ENCODE data around the gene MRPL20. TPM values are rescaled to one million over a fixed set of nuclear protein-coding genes. Genes with fewer than 3 reads are reported as not detected.
"Not testable (repeated sequence)": the region's sequence is repeated elsewhere in the genome, so short reads cannot be mapped to it uniquely, and the experiment has no call there.

MRPL20 gene
- total RNA-seq, 1 donor from 2014 or later, result 144 TPM

DNA sequence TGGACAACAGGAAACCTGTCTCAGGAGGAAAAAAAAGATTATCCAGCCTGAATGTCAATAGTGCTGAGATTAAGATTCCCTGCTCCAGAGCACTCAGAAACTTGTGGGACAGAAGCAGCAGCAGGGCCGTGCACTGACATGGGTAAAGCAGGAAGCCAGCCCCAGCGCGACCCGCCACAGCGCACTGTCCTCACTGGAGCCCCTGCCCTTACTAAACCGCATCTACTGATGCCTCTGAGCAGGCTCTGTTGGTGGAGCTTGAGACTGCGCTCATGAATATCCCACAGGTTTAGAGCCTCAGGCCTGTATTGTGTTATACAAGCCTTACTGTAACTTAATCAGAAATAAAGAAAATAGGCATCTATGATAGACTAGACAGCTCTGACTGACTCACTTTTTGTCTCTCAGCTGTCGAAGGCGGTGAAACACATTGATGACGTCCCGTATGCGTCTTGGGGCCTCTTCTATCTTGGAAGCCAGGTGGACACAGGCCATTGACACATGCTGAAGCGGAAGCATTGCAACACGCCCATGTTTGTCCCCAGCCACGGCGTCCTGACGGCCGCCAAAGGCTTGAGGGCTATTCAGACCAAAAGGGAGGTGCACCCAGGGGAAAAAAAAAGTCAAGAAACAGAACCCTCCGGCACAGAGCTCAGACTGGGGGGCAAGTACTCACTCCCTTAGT is 9.1 kb downstream of the MRPL20 start:
- intact Hi-C loops (cut with DNase I), result no loop called here
- no peak for DNase-seq
- ATAC-seq (ENCODE audit: poor library complexity), result no peak

DNA sequence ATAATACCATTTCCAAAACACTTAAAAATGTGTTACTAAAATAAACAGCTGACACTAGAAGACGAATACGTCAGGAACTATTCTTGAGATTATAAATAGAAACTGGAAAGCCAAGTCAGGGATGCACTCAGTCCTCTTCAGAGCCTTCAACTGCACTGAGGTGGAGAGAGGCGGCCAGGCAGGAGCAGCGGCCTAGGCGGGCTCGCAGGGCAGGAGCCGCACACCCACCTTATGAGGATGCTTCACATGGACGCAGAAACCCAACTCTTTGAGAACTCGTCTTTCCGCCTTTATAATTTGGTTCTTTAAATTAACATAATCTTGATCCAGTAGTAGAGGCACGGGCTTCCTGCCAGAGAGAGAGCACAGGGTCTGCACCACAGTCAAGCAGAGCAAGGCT is 11.9 kb downstream of the MRPL20 start:
- intact Hi-C loops (cut with DNase I), result no loop called here
- ATAC-seq (ENCODE audit: poor library complexity) (no peak), DNase-seq (no peak)

DNA sequence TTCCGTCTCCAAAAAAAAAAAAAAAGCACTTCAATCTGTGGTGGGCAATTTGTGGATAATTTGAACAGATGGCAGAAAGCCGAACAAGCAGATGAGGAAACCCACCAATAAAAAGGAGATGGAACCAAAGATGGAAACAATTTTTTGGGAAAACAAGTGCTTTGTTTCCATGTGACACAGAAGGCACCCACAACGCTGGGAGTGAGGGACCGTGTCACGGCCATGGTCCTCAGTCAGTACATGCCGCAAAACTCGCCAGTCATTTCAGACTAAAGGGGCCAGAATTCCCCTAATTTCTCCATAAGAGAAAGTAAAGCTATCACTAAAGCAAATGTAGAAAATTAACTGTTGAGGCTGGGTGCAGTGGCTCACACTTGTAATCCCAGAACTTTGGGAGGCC is 13.0 kb downstream of the MRPL20 start:
- intact Hi-C loops (cut with DNase I), result no loop called here
- ATAC-seq (ENCODE audit: poor library complexity) (no peak), DNase-seq (no peak)

DNA sequence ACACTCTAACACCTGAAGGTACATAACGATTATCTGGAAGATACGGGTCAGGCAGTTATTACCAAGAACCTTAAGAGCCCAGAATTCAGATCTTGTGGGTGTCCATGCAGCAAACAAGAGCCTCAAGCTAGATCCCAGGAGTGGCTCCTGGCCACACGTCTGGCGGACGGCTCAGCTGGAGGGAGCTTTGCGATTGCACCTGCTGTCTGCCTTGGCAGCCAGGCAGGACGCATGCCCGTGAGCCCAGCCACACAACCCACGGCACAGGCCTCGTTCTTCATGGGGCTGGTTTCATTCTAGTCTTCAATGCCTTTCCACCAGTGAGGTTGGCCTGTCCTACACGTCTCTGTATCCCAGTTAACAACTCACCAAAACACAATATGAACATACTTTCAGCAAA is 13.7 kb downstream of the MRPL20 start:
- intact Hi-C loops (cut with DNase I), result no loop called here
- DNase-seq, result no peak
- ATAC-seq (ENCODE audit: poor library complexity), result no peak

DNA sequence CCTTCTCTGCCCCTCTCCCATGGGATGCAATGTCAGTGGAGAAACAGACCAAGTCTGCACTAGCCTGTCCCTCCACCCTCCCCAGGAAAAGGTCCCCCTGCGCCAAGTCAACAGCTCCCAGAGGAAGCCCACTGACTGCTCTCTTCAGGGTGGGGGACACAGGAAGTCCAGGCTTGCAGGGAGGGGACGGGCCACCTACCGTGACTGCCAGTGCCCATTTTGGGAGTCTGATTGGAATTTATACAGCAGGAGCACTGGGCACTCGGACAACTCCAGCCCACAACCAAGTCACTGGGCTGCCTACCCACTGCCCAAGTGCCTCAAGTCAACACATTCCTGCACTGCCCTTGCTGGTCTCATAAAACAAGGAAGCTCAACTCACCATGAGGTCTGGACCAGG is 14.1 kb downstream of the MRPL20 start:
- ATAC-seq (ENCODE audit: poor library complexity) (no peak), DNase-seq (no peak)
- intact Hi-C loops (cut with DNase I), result no loop called here

DNA sequence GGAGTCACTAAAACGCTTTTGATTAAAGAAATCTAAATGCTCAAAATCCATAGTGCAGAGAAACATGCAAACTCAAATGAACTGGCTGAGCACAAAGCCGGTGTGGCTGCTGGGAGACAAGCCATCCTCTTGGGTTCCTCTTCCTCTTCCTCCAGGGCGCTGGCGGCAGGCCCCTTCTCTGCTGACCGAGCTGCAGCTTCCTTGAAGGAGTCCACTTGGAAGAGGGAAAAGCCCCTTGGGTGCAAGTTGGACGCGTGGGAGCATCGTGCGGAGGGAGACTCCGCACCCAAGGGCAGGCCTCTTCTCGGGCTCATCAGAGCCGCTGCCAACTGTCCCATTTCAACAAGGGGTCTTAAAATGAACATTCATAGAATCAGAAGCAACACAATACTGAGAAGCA is 15.9 kb downstream of the MRPL20 start:
- ATAC-seq (ENCODE audit: poor library complexity), result no peak
- peak; percentile 24 for DNase-seq
- intact Hi-C loops (cut with DNase I), result no loop called here

DNA sequence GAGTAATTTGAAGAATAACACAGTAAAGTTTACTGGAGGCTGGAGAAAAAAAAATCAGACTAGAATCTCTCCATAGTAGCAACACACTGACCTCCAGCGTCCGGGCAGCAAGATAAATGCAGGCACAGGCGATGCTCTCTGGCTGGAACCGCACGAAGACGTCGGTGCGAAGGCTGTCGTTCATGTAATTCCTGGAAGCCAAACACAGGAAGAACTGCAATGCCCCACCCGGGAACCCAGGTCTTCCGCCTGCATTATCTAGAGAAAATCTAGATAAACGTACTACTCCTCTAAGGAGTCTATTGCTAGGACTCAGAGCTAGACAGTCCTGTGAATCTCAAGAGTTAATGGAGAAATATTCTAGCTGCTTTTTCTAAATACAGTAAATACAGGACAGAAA is 16.4 kb downstream of the MRPL20 start:
- peak; percentile 21 for DNase-seq
- intact Hi-C loops (cut with DNase I), result no loop called here
- ATAC-seq (ENCODE audit: poor library complexity), result no peak

DNA sequence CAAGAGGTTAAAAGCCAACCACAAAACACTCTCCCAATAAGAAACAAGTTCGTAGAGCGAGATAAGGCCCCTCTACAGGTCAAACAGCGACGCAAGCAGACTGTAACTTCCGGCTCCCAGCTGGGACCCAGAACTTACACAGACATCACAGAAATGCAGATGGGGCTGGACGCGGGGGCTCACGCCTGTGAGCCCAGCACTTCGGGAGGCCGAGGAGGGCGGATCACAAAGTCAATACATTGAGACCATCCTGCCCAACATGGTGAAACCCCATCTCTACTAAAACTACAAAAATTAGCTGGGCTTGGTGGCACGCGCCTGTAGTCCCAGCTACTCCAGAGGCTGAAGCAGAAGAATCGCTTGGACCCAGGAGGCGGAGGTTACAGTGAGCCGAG is 19.0 kb downstream of the MRPL20 start:
- ATAC-seq (ENCODE audit: poor library complexity) (no peak), DNase-seq (no peak)
- intact Hi-C loops (cut with DNase I), result no loop called here

DNA sequence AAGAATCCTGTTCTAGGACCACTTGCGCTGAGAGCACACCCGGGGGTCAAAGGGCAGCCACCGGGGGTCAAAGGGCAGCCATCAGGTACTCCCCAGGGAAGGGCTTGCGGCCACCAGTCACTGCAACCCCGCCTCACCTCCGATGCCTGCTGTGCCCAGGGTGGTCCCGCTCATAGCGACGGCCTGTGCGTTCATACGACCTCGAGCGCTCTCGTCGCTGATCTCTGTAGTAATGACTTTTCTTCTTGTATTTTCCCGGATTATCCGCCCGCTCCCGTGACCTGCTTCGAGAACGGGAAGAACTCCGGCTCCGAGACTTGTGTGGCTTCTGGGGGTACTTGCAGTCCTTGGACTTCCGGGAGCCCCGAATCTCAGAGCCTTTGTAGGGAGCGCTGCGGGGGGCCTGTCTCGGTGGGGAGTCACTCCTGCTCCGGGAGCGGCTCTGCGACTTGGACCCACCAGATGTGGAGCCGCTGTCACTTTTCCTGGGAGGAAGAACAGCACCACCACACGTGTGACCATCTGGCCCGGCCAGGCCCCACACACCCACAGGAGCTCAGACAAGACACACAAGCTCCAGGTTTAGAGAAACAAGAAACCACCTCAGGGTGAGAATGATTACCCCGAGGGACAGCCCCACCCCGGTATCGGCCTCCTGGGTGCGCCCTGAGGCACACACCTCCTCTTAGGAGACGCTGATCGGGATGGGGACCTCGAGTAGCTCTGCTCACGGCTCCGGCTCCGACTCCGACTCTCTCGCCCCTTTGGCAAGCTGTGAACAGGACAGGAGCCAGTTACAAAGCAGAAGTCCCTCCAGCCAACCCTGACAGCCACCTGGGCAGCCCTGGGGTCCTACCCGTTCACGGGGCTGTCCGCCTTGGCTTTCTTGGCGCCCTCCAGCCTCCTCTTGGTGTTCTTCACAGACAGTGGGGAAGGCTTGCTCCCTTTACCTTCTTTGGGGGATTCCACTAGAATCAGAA is 19.7 kb downstream of the MRPL20 start:
- ATAC-seq (ENCODE audit: poor library complexity) (no peak), DNase-seq (no peak)
- intact Hi-C loops (cut with DNase I), result no loop called here

DNA sequence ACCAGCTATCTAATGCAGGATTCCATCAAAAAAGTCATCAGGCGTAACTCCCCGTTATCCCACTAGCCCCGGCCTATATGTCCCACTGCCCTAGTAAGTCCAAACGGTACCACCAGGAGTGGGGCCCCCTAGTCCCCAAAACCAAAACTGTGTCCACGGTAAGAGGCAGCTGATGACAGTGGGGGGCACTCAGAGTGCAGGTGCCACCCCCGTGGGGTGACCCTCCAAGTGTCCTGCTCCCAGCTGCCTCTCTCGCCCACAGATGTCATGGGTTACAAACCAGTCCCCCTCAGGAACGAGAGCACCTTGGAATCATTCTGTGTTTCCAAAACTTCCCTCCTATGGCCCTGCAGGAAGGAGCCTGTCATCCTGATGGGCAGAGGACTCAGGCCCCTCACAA is 21.2 kb downstream of the MRPL20 start:
- intact Hi-C loops (cut with DNase I), result no loop called here
- ATAC-seq (ENCODE audit: poor library complexity) (no peak), DNase-seq (no peak)

DNA sequence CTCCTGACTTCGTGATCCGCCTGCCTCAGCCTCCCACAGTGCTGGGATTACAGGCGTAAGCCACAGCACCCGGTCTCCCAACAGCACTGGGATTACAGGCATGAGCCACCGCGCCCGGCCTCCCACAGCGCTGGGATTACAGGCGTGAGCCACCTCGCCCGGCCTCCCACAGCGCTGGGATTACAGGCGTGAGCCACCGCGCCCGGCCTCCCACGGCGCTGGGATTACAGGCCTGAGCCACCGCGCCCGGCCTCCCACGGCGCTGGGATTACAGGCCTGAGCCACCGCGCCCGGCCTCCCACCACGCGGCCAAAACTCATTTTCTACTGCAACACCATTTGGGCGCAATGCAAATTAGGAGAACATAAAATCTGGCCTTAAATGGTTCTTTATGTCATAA is 21.8 kb downstream of the MRPL20 start:
- DNase-seq; intact Hi-C loops (cut with DNase I); ATAC-seq (ENCODE audit: poor library complexity): not testable (repeated sequence)

DNA sequence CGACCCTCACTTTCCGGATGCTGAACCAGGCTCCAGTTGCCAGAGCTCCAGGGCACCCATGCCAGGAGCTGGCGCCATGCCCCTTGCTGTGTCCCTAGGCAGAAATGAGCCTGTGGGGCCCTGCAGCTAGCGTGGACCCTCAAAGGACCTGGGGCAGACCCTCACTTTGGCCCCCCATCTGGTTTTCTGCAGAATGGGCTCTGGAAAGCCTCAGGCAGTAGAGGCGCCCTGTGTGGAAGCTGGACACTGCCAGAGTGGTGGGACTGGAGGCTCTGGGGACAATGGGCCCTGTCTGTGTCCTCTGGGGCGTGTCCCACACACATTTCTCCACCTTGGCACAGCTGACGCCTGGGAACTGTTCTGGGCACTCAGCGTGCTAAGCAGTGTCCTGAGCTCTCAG is 25.8 kb downstream of the MRPL20 start:
- ATAC-seq (ENCODE audit: poor library complexity) (no peak), DNase-seq (no peak)
- intact Hi-C loops (cut with DNase I), result no loop called here

DNA sequence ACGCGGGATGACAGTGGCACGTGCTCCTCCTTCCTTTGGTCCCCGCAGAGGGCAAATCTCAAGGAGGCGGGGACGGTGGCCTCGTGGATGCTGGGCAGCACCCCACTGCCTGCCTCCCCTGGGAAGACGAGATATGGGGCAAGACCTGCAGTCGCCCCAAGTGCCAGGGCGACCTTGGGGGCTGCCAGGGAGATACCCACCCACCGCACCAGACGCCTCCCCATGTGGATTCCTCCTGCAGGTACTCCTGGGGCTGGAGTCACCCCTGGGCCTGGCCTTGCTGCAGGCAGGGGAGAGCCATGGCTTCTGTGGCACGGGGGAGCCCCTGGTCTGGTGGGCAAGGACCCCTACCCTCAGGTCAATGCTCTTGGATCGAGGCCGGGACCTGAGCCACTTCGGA is 26.2 kb downstream of the MRPL20 start:
- no peak for ATAC-seq (ENCODE audit: poor library complexity)

DNA sequence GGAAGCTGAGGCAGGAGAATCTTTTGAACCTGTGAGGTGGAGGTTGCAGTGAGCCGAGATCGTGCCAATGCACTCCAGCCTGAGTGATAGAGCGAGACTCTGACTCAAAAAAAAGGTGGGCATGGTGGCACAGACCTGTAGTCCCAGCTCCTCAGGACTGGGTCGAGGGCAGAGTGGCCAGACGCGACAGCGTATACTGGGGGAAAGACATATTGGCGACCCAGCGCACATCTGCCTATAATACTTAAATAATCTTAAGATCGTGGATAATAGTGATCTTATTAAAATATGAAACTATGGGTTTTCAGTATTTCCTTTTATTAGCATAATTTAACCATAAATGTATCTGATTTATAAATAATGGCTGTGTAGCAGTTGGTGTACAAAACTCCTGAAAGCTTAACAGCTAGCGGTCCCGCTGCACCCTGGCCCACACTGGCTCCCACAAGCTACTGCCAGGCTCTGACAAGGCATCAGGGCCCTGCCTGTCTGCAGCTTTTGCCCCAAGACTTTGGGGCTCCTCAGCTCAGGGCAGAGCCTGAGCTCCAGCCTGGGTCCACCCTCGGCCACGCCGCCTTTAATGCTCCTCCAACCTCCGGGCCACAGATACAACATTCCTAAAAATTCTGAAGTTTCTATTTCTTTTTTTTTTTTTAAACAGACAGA is 29.4 kb downstream of the MRPL20 start:
- no peak for DNase-seq
- intact Hi-C loops (cut with DNase I), result loop anchor here (10.0 kb wide), 1 partner anchor 127 kb away; no protein-coding TSS in a partner anchor
- ATAC-seq (ENCODE audit: poor library complexity), result no peak

More for the DNA sequence above, 26.2 kb downstream of the MRPL20 start:
- intact Hi-C loops (cut with DNase I), result no loop called here
- DNase-seq, result no peak

DNA sequence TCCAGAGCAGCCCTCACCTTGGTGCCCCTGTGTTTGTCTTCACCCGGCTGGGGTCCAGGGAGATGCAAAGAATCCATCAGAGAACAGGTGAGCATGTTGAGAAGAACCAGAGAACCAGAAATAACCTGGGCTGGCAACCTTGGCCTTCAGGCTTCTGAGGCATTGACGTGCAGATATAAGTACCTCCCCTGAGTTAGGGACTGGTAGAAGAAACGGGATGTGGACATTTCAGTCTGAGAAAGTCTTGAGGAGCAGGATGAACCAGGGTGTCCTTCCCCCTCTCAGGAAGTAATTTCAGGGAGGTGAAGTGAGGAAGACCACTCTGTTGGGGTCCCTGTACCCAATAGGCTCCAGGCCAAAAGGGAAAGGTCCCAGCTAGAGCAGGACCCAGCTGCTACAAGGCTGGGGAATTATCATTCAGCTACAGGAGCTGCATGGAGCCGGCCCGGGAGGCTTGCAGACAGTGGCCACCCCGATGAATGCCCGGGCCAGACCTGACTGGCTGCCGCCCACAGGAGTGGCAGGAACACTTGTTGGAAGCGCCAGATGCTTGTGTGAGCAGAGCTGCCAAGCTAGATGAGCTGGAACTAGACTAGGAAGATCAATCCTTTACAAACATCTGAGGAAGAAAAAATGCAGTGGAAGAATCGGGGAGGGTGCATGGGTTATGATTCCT is 30.4 kb downstream of the MRPL20 start:
- ATAC-seq (ENCODE audit: poor library complexity), result no peak
- intact Hi-C loops (cut with DNase I), result loop anchor here (10.0 kb wide), 1 partner anchor 128 kb away; no protein-coding TSS in a partner anchor
- DNase-seq, result no peak

DNA sequence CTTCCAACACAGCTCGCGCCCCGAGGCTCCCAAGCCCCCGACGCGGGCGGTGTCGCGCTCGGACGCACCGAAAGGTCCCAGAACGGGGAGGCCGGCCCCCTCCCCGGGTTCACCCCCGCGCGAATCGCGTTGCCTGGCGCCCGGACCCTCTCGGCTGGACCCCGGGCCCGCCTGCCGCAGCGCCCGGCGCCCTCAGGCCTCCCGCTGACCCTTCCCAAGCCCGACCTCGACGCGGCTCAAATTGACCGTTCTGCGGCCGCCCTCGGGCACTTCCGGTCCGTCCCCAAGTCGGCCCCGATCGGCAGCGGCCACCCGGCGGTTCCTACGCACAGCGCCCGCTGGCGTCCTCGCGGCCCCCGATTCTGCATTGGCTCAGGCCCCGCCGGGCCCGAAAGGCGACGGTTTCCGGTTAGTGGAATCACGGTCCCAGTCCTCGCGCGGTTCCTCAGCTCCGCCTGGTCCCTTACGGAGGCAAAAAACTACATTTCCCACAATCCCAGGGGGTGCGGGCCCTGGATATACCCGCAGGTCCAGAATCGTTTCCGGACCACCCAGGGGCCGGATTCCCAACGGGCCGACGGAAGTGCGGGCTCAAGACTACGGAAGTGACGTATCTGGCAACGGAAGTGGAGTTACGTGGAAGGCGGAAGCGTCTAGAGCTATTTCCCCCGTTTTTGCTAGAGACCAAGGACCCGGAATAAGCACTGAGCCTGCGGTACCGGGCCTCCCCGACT is 32.0 kb downstream of the MRPL20 start, which contains the start of gene AURKAIP1:
AURKAIP1 (minus strand) TSS at position 279 of the 734 bp plus-strand sequence. CDS start 451 bp downstream, outside the sequence.
- intact Hi-C loops (cut with DNase I), result loop anchor here (10.0 kb wide), 1 partner anchor 130 kb away; no protein-coding TSS in a partner anchor
- DNase-seq (peak; percentile 98), ATAC-seq (ENCODE audit: poor library complexity) (peak; percentile 95)

DNA sequence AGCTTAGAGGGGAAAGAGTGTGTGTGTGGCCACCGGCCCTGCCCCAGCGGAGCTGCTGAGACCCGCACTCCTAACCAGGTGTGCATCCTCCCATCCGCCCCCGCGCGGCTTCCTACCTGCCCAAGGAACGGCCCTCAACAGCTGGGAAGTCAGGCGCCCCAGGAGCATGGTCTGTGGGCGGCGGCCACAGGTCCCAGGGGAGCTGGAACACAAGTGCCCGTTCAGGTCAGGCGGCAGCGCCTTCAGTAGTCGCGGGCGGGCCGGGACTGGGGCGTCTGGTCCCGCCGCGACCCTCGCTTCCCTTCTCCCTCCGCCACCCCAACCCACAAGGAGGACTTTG is 32.5 kb downstream of the MRPL20 start:
- intact Hi-C loops (cut with DNase I), result loop anchor here (10.0 kb wide), 1 partner anchor 130 kb away; no protein-coding TSS in a partner anchor
- ATAC-seq (ENCODE audit: poor library complexity) (peak; percentile 1), DNase-seq (no peak)

All from Right ventricle myocardium superior (tissue), 1 donor.